ENCODE results near the gene RHBDF2.

DNA sequence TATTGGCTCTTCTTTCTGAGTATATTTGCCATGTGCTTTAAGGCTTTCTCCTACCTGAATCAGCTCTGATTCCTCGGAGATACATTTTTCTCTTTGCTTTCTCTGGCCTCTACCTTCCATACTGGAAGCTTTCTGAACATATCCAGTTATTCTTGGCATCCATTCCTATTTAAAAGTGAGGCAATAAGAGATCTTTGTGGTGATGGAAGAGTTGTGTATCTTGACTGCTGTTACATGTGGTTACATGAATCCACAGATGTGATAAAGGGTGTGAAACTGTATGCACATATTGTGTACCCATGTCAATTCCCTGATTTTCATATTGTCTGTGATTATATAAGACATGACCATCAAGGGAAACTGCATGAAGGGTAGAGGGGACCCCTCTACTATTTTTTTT lies 72.7 kb downstream of the RHBDF2 start:
- TF ChIP-seq, protein P1, sequence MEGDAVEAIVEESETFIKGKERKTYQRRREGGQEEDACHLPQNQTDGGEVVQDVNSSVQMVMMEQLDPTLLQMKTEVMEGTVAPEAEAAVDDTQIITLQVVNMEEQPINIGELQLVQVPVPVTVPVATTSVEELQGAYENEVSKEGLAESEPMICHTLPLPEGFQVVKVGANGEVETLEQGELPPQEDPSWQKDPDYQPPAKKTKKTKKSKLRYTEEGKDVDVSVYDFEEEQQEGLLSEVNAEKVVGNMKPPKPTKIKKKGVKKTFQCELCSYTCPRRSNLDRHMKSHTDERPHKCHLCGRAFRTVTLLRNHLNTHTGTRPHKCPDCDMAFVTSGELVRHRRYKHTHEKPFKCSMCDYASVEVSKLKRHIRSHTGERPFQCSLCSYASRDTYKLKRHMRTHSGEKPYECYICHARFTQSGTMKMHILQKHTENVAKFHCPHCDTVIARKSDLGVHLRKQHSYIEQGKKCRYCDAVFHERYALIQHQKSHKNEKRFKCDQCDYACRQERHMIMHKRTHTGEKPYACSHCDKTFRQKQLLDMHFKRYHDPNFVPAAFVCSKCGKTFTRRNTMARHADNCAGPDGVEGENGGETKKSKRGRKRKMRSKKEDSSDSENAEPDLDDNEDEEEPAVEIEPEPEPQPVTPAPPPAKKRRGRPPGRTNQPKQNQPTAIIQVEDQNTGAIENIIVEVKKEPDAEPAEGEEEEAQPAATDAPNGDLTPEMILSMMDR (IDR thresholded peaks at IDR 0.05; ENCODE audit: poor library complexity): no peak
- TF ChIP-seq EZH2 (IDR thresholded peaks at IDR 0.05; ENCODE audit: borderline replicate concordance) (no peak), EZH2phosphoT487 (IDR thresholded peaks at IDR 0.05; ENCODE audit: low read depth, severe bottlenecking, unreplicated experiment) (no peak)
